Activated CD4-positive, alpha-beta T cell treated with anti-CD3 and anti-CD28 coated beads, Interleukin-10, Interleukin-2, amounts not matched to agents 100 ng/mL and 50 ng/mL, durations not matched to agents 16 hours and 8 hours (primary cell): ENCODE measurements around the gene LTB4R2.

Experiments used
- DNase-seq: peaks from one replicate; pipeline ENCODE4 v3.0.0-alpha.2; 2020

Gene LTB4R2

GRCh38 chr14:24309538-24310264 is at the start of gene LTB4R2:
TSS of gene LTB4R2 (plus strand) at chr14:24310140. CDS start at chr14:24310665, 525 bp downstream.
- no peak for DNase-seq

GRCh38 chr14:24260780-24261157 is 49.2 kb upstream of the LTB4R2 start:
- no peak for DNase-seq

- DNase-seq = no peak
Observed at GRCh38 chr14:24261256-24261968, 48.5 kb upstream of the LTB4R2 start.

GRCh38 chr14:24261969-24262327 is 48.0 kb upstream of the LTB4R2 start:
- DNase-seq = no peak

GRCh38 chr14:24262821-24263733 is 46.9 kb upstream of the LTB4R2 start, which contains the start of gene TGM1:
TSS of gene TGM1 (minus strand) at chr14:24263177. CDS start at chr14:24262352, 825 bp downstream.
- no peak for DNase-seq

GRCh38 chr14:24263848-24264247 is 46.1 kb upstream of the LTB4R2 start:
- no peak for DNase-seq

- DNase-seq = no peak
Observed at GRCh38 chr14:24264298-24264697, 45.6 kb upstream of the LTB4R2 start.

- DNase-seq = no peak
Observed at GRCh38 chr14:24266344-24267244, 43.3 kb upstream of the LTB4R2 start.

- DNase-seq = no peak
Observed at GRCh38 chr14:24267516-24267915, 42.4 kb upstream of the LTB4R2 start.

GRCh38 chr14:24268225-24268624 is 41.7 kb upstream of the LTB4R2 start:
- DNase-seq = no peak

- no peak for DNase-seq
Observed at GRCh38 chr14:24269368-24269767, 40.6 kb upstream of the LTB4R2 start.

GRCh38 chr14:24269910-24270536 is 39.9 kb upstream of the LTB4R2 start:
- DNase-seq = no peak

GRCh38 chr14:24270537-24271133 is 39.3 kb upstream of the LTB4R2 start:
- no peak for DNase-seq

GRCh38 chr14:24271134-24271833 is 38.7 kb upstream of the LTB4R2 start, which contains the start of gene RABGGTA:
TSS of gene RABGGTA (minus strand) at chr14:24271597. CDS start at chr14:24271115, 482 bp downstream.
- DNase-seq = peak; percentile 92

- no peak for DNase-seq
Observed at GRCh38 chr14:24271834-24272263, 38.1 kb upstream of the LTB4R2 start.

GRCh38 chr14:24272467-24272866 is 37.5 kb upstream of the LTB4R2 start:
- no peak for DNase-seq

GRCh38 chr14:24273422-24273998 is 36.4 kb upstream of the LTB4R2 start:
- no peak for DNase-seq

GRCh38 chr14:24274101-24274543 is 35.8 kb upstream of the LTB4R2 start:
- peak; percentile 92 for DNase-seq

- DNase-seq = no peak
Observed at GRCh38 chr14:24277071-24277470, 32.9 kb upstream of the LTB4R2 start.
